ENCODE results near the gene FBP2. TPM values are rescaled to one million over a fixed set of nuclear protein-coding genes. Genes with fewer than 3 reads are reported as not detected.

FBP2 gene
- total RNA-seq, 1 experiment from 2014 or later = not detected

Other genes with a start within 250 kb of the FBP2 start
- gene PCAT7, start 38.7 kb downstream of the FBP2 start, total RNA-seq (2014; rRNA removed) = not detected in 2 replicates
- gene FBP1, start 45.7 kb upstream of the FBP2 start, total RNA-seq (2014; rRNA removed) = not detected in 2 replicates
- gene AOPEP, start 132.9 kb upstream of the FBP2 start, total RNA-seq (2014; rRNA removed) = 80.1 and 114 TPM in 2 replicates

All from LHCN-M2 (cell line).